Measurements from ENCODE around the gene MACROH2A1.

The MACROH2A1 gene

DNA sequence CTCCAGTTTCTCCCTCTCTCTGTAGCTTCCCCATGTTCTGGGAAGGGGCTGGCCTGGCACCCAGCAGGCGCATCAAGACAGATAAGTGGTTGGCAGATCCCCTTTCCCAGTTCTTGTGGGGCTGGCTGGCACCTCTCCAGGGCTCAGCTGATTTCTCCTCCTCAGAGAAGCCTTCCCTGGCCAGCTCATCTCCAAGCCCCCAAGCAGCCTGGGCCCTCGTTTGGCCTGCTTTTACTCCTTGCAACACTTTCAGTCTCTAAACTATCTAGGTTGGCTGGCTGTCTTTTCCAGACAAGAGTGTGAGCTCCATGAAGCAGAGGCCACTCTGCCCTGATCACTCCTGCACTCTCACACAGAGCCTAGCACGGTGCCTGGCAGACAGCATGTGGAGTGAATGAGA, 13.5 kb downstream of the MACROH2A1 start:
- Mint-ChIP-seq H3K9me3 (no peaks in the 10 kb centered on the region), H3K36me3 (peaks cover 44% of the 10 kb centered on the region), H3K4me1 (peaks cover 17% of the 10 kb centered on the region), H3K27ac (no peak overlapping the region), H3K4me3 (no peak overlapping the region), H3K27me3 (no peaks in the 10 kb centered on the region)
- no peak for ATAC-seq (ENCODE audit: low read depth)
- no peak for DNase-seq (ENCODE audit: low spot score in 2 of 2)

- Mint-ChIP-seq H3K9me3 (no peaks in the 10 kb centered on the region), H3K27ac (no peak overlapping the region), H3K36me3 (peaks cover 43% of the 10 kb centered on the region), H3K4me1 (peaks cover 14% of the 10 kb centered on the region), H3K27me3 (no peaks in the 10 kb centered on the region), H3K4me3 (no peak overlapping the region)
- ATAC-seq (ENCODE audit: low read depth): no peak
- DNase-seq (ENCODE audit: low spot score in 2 of 2): no peak
Measured at GRCh38 chr5:135384898-135385297, 14.1 kb downstream of the MACROH2A1 start.

DNA sequence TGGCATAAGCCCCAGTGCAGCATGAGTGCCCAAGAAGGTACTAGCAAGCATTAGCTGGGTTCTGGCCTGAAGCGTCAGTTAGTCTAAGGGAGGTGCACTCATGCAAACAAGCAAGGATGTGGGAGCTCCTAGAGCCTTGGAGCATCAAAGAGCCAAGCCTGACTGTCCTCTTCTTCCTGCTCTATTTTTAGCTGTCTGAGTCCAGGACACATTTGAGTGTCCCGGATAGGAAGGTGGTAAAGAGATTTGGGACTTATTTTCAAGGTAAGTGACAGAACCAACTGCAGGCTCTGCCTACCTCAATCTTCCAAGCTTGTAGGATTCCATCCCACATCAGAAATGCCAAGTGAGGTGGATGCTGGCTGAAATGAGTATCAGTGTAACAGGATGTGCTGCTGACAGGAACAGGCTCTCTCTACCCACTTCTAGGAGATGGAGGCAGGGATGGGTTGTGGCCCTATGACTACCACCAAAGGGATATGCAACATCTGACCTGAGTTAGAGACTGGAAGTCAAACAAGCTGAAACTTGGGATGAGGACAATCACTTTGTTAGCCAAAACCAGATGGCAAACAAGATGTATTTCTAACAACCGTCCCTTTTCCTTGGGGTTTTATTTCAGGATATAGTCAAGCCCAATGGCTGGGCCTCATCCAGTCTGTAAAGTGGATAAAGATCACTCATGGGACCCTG, 15.1 kb downstream of the MACROH2A1 start:
- DNase-seq (ENCODE audit: low spot score in 2 of 2): no peak
- ATAC-seq (ENCODE audit: low read depth): no peak
- H3K4me1 Mint-ChIP-seq: peaks cover 11% of the 10 kb centered on the region
- peaks cover 47% of the 10 kb centered on the region for H3K36me3 Mint-ChIP-seq
- H3K9me3 Mint-ChIP-seq: no peaks in the 10 kb centered on the region
- no peak overlapping the region for H3K4me3 Mint-ChIP-seq
- H3K27me3 Mint-ChIP-seq: no peaks in the 10 kb centered on the region
- no peak overlapping the region for H3K27ac Mint-ChIP-seq

- Mint-ChIP-seq H3K27ac (no peak overlapping the region), H3K27me3 (no peaks in the 10 kb centered on the region), H3K4me3 (no peak overlapping the region), H3K36me3 (peaks cover 47% of the 10 kb centered on the region), H3K9me3 (no peaks in the 10 kb centered on the region), H3K4me1 (peaks cover 11% of the 10 kb centered on the region)
- DNase-seq (ENCODE audit: low spot score in 2 of 2): no peak
- no peak for ATAC-seq (ENCODE audit: low read depth)
Measured at GRCh38 chr5:135382981-135383380, 16.1 kb downstream of the MACROH2A1 start.

- Mint-ChIP-seq H3K27me3 (no peaks in the 10 kb centered on the region), H3K4me1 (peaks cover 6% of the 10 kb centered on the region), H3K36me3 (peaks cover 47% of the 10 kb centered on the region), H3K27ac (peak overlapping the region; percentile 9), H3K4me3 (no peak overlapping the region), H3K9me3 (no peaks in the 10 kb centered on the region)
- DNase-seq (ENCODE audit: low spot score in 2 of 2): no peak
- ATAC-seq (ENCODE audit: low read depth): no peak
Measured at GRCh38 chr5:135382106-135382790, 16.8 kb downstream of the MACROH2A1 start.

DNA sequence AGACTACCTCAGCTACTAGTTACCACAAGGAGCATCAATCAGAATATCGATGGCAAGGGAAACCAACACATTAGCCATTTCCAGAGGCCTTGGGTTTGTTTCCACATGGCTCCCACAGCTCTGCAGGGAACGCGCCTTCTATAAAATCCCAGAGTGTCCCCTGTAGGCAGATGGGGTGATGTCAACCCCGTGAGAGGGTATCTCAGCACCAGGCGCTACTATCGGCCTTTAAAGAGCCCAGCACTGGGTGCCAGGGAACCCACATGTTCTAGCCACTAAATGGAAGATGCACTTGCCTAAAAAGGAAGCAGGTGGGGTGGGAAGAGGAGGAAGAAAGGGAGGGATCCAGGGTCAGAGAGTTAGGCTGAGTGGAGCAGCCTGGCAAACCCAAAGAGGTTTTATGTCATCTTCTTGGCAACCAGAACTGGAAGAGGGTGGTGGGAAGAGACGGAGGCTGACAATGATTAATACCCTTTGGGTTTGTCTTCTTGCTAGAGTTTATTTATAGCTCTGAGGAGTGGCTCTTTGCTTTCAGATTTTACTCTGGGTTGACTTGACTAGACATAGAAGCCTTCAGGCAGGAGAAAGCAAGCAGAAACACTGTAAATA, 19.9 kb downstream of the MACROH2A1 start:
- no peak overlapping the region for H3K27ac Mint-ChIP-seq

DNA sequence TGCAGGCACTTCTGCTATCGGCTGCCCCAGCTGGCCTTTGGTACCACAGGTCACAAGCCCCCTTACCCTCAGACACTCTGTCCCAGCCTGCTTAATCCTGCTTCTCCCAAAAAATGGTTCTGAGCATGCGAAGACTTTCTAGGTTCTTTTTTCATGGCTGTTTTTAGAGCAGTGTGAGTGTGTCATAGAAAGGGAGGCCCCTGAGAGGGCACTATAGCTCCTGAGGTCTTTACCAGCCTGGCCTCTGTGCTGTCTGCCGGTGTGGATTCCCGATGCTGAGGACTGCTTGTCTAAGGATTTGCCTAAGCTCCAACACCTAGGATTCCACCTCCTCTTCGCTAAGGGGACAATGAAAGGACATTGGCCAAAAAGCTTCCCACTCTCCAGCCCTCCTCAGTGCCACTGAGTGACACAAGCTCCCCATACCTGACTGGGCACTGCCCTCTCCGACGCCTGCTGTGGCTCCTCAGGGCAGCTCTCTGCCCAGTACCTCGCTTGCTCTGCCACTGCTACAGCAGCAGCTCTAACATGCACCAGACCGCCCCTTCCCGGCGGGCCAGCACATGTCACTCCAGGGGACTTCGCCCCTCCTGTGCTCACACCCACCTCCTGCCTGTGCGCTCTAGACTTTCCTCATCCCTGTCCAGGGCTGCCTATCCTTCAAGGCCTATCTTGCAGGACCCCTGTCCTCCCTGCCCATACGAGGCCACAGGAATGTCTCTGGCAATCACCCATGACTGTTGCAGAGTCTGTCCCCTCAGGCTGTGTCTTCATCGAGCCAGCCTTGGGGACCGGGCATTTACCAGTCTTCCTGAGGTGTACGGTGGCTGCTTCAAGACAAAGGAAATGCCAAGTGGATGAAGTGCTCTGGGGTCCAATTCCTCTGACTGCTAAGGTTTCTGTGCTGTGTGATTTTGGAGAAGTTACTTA, 21.0 kb downstream of the MACROH2A1 start:
- Mint-ChIP-seq H3K36me3 (peaks cover 37% of the 10 kb centered on the region), H3K27me3 (no peaks in the 10 kb centered on the region), H3K4me1 (no peaks in the 10 kb centered on the region), H3K27ac (no peak overlapping the region), H3K4me3 (no peak overlapping the region), H3K9me3 (no peaks in the 10 kb centered on the region)
- no peak for DNase-seq (ENCODE audit: low spot score in 2 of 2)
- no peak for ATAC-seq (ENCODE audit: low read depth)

More for the DNA sequence above, 19.9 kb downstream of the MACROH2A1 start:
- no peak for ATAC-seq (ENCODE audit: low read depth)
- no peak for DNase-seq (ENCODE audit: low spot score in 2 of 2)
- H3K36me3 Mint-ChIP-seq: peaks cover 40% of the 10 kb centered on the region
- no peaks in the 10 kb centered on the region for H3K27me3 Mint-ChIP-seq
- H3K4me3 Mint-ChIP-seq: no peak overlapping the region
- H3K9me3 Mint-ChIP-seq: no peaks in the 10 kb centered on the region
- no peaks in the 10 kb centered on the region for H3K4me1 Mint-ChIP-seq

- ATAC-seq (ENCODE audit: low read depth): no peak
- Mint-ChIP-seq H3K27ac (no peak overlapping the region), H3K4me1 (no peaks in the 10 kb centered on the region), H3K27me3 (no peaks in the 10 kb centered on the region), H3K9me3 (no peaks in the 10 kb centered on the region), H3K36me3 (peaks cover 27% of the 10 kb centered on the region), H3K4me3 (no peak overlapping the region)
- no peak for DNase-seq (ENCODE audit: low spot score in 2 of 2)
Measured at GRCh38 chr5:135376961-135377624, 21.9 kb downstream of the MACROH2A1 start.

DNA sequence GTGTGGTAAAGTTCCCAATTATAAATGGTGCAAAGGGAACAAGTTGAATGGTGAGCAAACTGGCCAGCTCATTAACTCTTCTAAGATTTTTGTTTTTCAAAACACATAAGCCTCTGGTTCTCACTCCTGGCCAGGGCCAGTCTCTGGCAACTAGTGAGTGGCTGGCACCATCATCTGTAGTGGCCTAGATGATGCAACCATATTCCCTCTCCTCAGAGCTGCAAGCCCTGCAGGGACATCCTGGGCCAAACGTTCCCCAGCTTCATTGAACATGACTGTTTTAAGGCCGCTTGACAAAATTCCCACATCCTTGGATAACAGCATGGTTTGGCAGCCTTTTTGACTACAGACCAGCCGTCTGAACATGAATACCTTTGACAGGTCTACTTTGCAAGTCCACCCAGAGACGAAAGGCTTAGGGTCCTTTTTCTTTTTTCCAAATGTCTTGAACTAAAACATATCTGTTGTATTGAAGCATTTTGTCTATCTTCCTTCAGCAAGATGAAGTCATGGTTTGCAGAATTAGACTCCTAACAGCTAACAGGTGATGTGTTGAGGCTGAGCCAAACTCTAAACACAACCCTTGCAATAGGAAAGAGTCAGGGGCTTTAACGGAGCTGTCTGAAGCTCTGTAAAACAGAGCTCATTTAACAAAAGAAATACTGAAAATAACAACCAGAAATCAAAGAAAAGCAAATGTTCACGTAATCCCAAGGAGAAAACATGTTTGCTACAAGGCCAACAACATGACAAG, 23.8 kb downstream of the MACROH2A1 start:
- Mint-ChIP-seq H3K9me3 (no peaks in the 10 kb centered on the region), H3K4me3 (no peak overlapping the region), H3K36me3 (peaks cover 23% of the 10 kb centered on the region), H3K27me3 (no peaks in the 10 kb centered on the region), H3K4me1 (no peaks in the 10 kb centered on the region), H3K27ac (no peak overlapping the region)
- DNase-seq (ENCODE audit: low spot score in 2 of 2) (no peak), ATAC-seq (ENCODE audit: low read depth) (no peak)

DNA sequence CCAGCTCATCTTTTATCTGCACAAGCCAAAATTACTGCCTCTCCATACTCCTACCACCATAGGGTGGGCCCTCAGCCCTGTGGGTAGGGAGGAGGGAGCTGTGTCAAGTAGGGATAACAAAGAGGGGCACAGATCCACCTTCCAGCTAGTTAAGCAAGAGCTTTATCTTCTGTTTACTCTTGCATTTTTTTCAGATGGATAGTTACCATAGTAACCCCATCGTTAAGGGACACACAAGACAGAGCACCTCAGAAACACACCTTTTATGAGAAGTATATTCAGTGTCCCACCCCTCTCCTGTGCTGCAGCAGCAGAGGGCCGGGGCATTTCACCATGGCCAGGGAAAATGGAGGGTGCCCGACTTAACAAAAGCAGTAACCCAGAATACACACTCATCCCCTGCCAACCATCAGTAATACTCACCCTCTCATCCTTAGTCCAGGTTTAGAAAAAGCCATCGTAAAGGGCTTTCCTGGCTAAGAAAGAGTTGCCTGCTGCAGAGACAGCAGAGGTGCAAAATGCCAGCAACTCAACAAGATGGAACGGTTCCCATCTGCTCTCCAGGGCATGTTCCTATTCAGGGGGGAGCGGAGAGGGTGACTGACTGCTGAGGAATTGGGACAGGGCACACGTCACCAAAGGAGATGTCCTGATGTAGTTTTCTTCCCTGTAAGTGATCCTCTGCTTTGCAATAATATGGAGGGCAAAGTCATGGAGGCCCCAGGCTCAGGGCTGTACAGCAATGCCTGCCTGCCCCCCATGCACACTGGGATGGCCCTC, 25.1 kb downstream of the MACROH2A1 start:
- Mint-ChIP-seq H3K4me3 (no peak overlapping the region), H3K36me3 (peaks cover 20% of the 10 kb centered on the region), H3K4me1 (no peaks in the 10 kb centered on the region), H3K9me3 (no peaks in the 10 kb centered on the region), H3K27me3 (no peaks in the 10 kb centered on the region), H3K27ac (no peak overlapping the region)
- DNase-seq (ENCODE audit: low spot score in 2 of 2) (no peak), ATAC-seq (ENCODE audit: low read depth) (no peak)

- H3K27me3 Mint-ChIP-seq: no peaks in the 10 kb centered on the region
- no peak for ATAC-seq (ENCODE audit: low read depth)
- DNase-seq (ENCODE audit: low spot score in 2 of 2): no peak
- H3K4me3 Mint-ChIP-seq: no peak overlapping the region
- H3K9me3 Mint-ChIP-seq: no peaks in the 10 kb centered on the region
- H3K36me3 Mint-ChIP-seq: peaks cover 19% of the 10 kb centered on the region
- H3K27ac Mint-ChIP-seq: no peak overlapping the region
- H3K4me1 Mint-ChIP-seq: no peaks in the 10 kb centered on the region
Measured at GRCh38 chr5:135372654-135373381, 26.2 kb downstream of the MACROH2A1 start.

Data from memory B cell (primary cell).